ENCODE measurements around the gene ETV1.

ETV1 gene

DNA sequence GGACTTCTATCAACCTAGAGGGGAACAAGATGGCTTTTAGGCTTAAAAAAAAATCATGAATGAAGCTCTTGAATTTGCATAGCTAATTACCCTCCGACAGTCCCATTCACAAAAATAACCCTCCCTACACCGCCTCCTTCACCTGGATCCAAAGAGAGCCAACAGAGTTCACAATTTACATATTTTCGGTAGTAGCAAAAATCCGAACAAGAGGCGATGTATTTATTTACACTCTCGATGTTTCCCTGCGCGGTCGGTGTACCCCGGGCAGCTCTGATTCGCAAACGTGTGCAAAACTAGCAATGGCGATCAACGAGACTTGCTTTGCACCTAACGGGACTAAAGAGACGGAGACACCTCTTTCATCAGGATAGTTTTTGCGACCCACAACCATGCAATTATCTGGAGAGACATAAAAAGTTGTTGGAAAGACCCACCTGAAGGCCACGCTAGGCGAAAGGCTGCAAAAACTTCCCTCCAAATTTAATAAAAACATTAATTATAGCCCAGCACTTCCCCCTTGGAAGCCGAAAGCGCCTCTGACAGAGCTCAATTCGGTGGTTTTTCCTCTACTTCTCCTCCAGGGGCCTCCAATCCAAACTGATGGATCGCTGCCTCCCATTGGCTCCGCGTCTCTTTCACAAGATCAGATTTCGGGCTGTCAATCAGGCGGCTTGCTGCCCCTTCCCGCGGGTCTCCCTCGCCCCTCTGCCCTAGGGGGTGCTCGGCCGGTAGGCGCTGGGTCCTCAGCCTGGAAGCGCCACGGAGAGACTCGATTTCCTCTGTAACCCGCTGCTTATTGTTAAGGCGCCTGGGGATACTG, at the start of gene ETV1:
Gene ETV1, minus strand, starts transcription at position 541 of the 823 bp plus-strand sequence. CDS start 614 bp downstream, outside the sequence.
- peak within 1 kb of the TSS; percentile 97 for H3K27ac ChIP-seq (ENCODE audit: low read depth, low read length)
- peak within 1 kb of the TSS; percentile 88 for H3K9ac ChIP-seq (ENCODE audit: low read depth, low read length)
- no peaks in the 10 kb centered on the region for H3K9me3 ChIP-seq (ENCODE audit: control insufficient read depth, insufficient read depth, low read length)
- peaks cover 46% of the 10 kb centered on the region for H3K4me1 ChIP-seq (ENCODE audit: control insufficient read depth, insufficient read depth, low read length)
- 0 out of 2 replicates have a peak, but pooled peaks cover 2% of the 10 kb centered on the region for H3K36me3 ChIP-seq (ENCODE audit: control insufficient read depth, insufficient read depth, low read length)
- H3K4me3 ChIP-seq (ENCODE audit: low read depth, low read length): peak within 1 kb of the TSS; percentile 98
- no peaks in the 10 kb centered on the region for H3K27me3 ChIP-seq (ENCODE audit: control insufficient read depth, insufficient read depth, low read length)

DNA sequence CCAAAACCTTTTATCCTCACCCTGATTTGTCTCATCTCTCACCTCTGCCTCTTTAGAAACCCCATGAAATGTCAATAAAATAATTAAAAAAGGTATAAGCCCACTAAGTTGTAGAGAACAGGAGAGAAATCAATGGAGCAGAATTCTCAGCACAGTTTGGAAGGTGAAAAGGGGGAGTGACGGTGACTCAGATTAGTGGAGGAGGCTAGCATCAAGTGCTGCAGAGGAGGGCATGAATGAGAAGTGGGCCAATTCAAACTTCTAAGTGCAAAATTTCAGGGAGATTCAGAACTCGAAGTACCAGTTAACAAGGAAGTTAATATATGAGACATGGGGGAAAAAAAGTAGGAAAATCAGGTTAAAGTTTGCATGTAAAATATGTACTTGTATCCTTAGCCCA, 34.9 kb upstream of the ETV1 start:
- Histone ChIP-seq H3K4me3 (ENCODE audit: low read depth, low read length) (no peak overlapping the region), H3K9me3 (ENCODE audit: control insufficient read depth, insufficient read depth, low read length) (no peaks in the 10 kb centered on the region), H3K36me3 (ENCODE audit: control insufficient read depth, insufficient read depth, low read length) (no peaks in the 10 kb centered on the region), H3K27me3 (ENCODE audit: control insufficient read depth, insufficient read depth, low read length) (no peaks in the 10 kb centered on the region), H3K27ac (ENCODE audit: low read depth, low read length) (no peak overlapping the region), H3K9ac (ENCODE audit: low read depth, low read length) (no peak overlapping the region), H3K4me1 (ENCODE audit: control insufficient read depth, insufficient read depth, low read length) (no peaks in the 10 kb centered on the region; the same call in 1 of the 2 replicates)

DNA sequence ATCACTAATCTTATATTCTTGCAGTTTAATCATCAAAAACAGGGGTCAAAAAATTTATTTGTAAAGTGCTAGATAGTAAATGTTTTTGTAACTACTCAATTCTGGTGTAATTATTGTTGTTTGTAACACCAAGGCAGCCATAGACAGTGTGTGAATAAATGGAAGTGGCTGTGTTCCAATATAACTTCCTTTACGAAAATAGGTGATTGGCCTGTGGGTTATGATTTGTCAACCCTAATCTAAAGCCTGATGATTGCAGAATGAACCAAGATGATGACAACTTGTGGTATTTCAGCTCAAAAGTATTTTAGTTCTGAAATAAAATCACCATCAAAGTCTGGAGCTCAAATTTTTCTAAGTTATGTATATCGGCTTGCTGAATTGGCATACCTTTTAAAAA, 34.4 kb upstream of the ETV1 start:
- Histone ChIP-seq H3K9ac (ENCODE audit: low read depth, low read length) (no peak overlapping the region), H3K4me3 (ENCODE audit: low read depth, low read length) (no peak overlapping the region), H3K4me1 (ENCODE audit: control insufficient read depth, insufficient read depth, low read length) (no peaks in the 10 kb centered on the region; the same call in 1 of the 2 replicates), H3K27ac (ENCODE audit: low read depth, low read length) (no peak overlapping the region), H3K36me3 (ENCODE audit: control insufficient read depth, insufficient read depth, low read length) (no peaks in the 10 kb centered on the region), H3K27me3 (ENCODE audit: control insufficient read depth, insufficient read depth, low read length) (no peaks in the 10 kb centered on the region), H3K9me3 (ENCODE audit: control insufficient read depth, insufficient read depth, low read length) (no peaks in the 10 kb centered on the region)

DNA sequence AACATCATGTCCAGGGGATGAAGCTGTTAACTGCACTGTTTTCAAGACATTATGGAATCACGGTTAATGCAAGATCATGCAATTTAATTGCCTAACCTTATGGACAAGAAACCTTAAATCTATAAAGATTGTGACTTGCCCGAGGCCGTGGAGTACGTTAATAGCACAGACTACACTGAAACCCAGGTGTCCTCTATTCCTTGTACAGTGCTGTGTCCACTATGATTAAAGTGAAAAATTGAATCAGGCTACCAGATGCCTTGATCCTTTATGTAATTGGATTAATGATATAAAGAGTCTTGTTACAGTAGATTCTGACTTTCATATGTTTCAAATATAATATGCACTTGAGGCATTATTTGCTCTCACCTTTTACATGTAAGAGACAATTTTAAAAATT, 33.9 kb upstream of the ETV1 start:
- Histone ChIP-seq H3K27me3 (ENCODE audit: control insufficient read depth, insufficient read depth, low read length) (no peaks in the 10 kb centered on the region), H3K9ac (ENCODE audit: low read depth, low read length) (no peak overlapping the region), H3K4me1 (ENCODE audit: control insufficient read depth, insufficient read depth, low read length) (no peaks in the 10 kb centered on the region; the same call in 1 of the 2 replicates), H3K9me3 (ENCODE audit: control insufficient read depth, insufficient read depth, low read length) (no peaks in the 10 kb centered on the region), H3K4me3 (ENCODE audit: low read depth, low read length) (no peak overlapping the region), H3K36me3 (ENCODE audit: control insufficient read depth, insufficient read depth, low read length) (no peaks in the 10 kb centered on the region), H3K27ac (ENCODE audit: low read depth, low read length) (no peak overlapping the region)

DNA sequence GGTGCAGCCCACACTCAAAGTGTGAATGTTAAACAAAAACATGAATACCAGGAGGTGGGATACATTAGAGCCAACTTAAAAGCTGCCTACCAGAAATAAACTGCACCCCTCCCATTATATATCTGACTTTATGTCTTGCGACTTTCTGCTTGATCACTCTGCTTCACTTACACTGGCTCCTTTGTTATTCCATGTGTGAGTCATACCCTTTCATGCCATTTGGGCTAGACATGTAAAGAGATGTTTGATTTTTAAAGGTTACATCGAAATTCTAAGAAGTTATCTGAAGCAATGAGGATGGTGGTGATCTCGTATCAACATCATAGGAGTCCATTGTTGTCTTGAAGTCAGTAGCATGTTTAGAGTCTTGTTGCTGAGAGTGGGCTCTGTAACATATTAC, 31.6 kb upstream of the ETV1 start:
- no peak overlapping the region for H3K9ac ChIP-seq (ENCODE audit: low read depth, low read length)
- H3K27ac ChIP-seq (ENCODE audit: low read depth, low read length): no peak overlapping the region

GRCh38 chr7:14020339-14020900, 31.0 kb upstream of the ETV1 start:
- Histone ChIP-seq H3K4me3 (ENCODE audit: low read depth, low read length) (no peak overlapping the region), H3K9me3 (ENCODE audit: control insufficient read depth, insufficient read depth, low read length) (no peaks in the 10 kb centered on the region), H3K27ac (ENCODE audit: low read depth, low read length) (no peak overlapping the region), H3K9ac (ENCODE audit: low read depth, low read length) (no peak overlapping the region), H3K27me3 (ENCODE audit: control insufficient read depth, insufficient read depth, low read length) (no peaks in the 10 kb centered on the region), H3K36me3 (ENCODE audit: control insufficient read depth, insufficient read depth, low read length) (no peaks in the 10 kb centered on the region), H3K4me1 (ENCODE audit: control insufficient read depth, insufficient read depth, low read length) (no peaks in the 10 kb centered on the region; the same call in 1 of the 2 replicates)

More for the DNA sequence above, 31.6 kb upstream of the ETV1 start:
- Histone ChIP-seq H3K4me3 (ENCODE audit: low read depth, low read length) (no peak overlapping the region), H3K36me3 (ENCODE audit: control insufficient read depth, insufficient read depth, low read length) (no peaks in the 10 kb centered on the region), H3K27me3 (ENCODE audit: control insufficient read depth, insufficient read depth, low read length) (no peaks in the 10 kb centered on the region), H3K9me3 (ENCODE audit: control insufficient read depth, insufficient read depth, low read length) (no peaks in the 10 kb centered on the region), H3K4me1 (ENCODE audit: control insufficient read depth, insufficient read depth, low read length) (no peaks in the 10 kb centered on the region; the same call in 1 of the 2 replicates)

- Histone ChIP-seq H3K27ac (ENCODE audit: low read depth, low read length) (no peak overlapping the region), H3K27me3 (ENCODE audit: control insufficient read depth, insufficient read depth, low read length) (no peaks in the 10 kb centered on the region)
These were observed 29.3 kb upstream of the ETV1 start for GRCh38 chr7:14018751-14019150.

GRCh38 chr7:14016950-14017349, 27.5 kb upstream of the ETV1 start:
- no peak overlapping the region for H3K27ac ChIP-seq (ENCODE audit: low read depth, low read length)
- H3K9ac ChIP-seq (ENCODE audit: low read depth, low read length): no peak overlapping the region
- no peaks in the 10 kb centered on the region for H3K9me3 ChIP-seq (ENCODE audit: control insufficient read depth, insufficient read depth, low read length)
- H3K4me1 ChIP-seq (ENCODE audit: control insufficient read depth, insufficient read depth, low read length): no peaks in the 10 kb centered on the region; the same call in 1 of the 2 replicates
- H3K27me3 ChIP-seq (ENCODE audit: control insufficient read depth, insufficient read depth, low read length): no peaks in the 10 kb centered on the region
- no peaks in the 10 kb centered on the region for H3K36me3 ChIP-seq (ENCODE audit: control insufficient read depth, insufficient read depth, low read length)
- H3K4me3 ChIP-seq (ENCODE audit: low read depth, low read length): no peak overlapping the region

More at GRCh38 chr7:14018751-14019150, 29.3 kb upstream of the ETV1 start:
- Histone ChIP-seq H3K4me3 (ENCODE audit: low read depth, low read length) (no peak overlapping the region), H3K4me1 (ENCODE audit: control insufficient read depth, insufficient read depth, low read length) (no peaks in the 10 kb centered on the region; the same call in 1 of the 2 replicates), H3K9me3 (ENCODE audit: control insufficient read depth, insufficient read depth, low read length) (no peaks in the 10 kb centered on the region), H3K36me3 (ENCODE audit: control insufficient read depth, insufficient read depth, low read length) (no peaks in the 10 kb centered on the region), H3K9ac (ENCODE audit: low read depth, low read length) (no peak overlapping the region)

DNA sequence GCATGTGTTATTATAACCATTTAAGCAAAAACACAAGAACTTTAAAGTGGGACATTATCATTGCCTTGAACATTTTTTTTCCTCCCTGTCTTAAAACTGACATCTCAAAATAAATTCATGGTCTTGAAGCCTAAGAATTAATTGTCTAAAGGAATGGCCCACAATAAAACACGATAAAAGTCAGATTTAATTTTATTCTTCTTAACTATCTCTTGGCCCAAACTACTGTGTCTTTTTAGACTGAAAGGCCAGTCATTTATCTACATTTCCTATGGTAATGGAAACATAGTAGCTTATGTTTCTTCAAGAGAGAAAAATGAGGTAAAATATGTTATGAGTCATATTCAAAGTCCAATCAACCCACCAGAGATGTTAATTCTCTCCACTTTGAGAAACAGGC, 24.4 kb upstream of the ETV1 start:
- H3K4me3 ChIP-seq (ENCODE audit: low read depth, low read length): no peak overlapping the region
- no peak overlapping the region for H3K9ac ChIP-seq (ENCODE audit: low read depth, low read length)
- no peaks in the 10 kb centered on the region for H3K27me3 ChIP-seq (ENCODE audit: control insufficient read depth, insufficient read depth, low read length)
- H3K27ac ChIP-seq (ENCODE audit: low read depth, low read length): no peak overlapping the region
- H3K36me3 ChIP-seq (ENCODE audit: control insufficient read depth, insufficient read depth, low read length): no peaks in the 10 kb centered on the region
- peaks cover 4% of the 10 kb centered on the region; the same call in 1 of the 2 replicates for H3K4me1 ChIP-seq (ENCODE audit: control insufficient read depth, insufficient read depth, low read length)
- no peaks in the 10 kb centered on the region for H3K9me3 ChIP-seq (ENCODE audit: control insufficient read depth, insufficient read depth, low read length)

- no peak overlapping the region for H3K27ac ChIP-seq (ENCODE audit: low read depth, low read length)
- no peak overlapping the region for H3K4me3 ChIP-seq (ENCODE audit: low read depth, low read length)
- no peaks in the 10 kb centered on the region for H3K36me3 ChIP-seq (ENCODE audit: control insufficient read depth, insufficient read depth, low read length)
- H3K4me1 ChIP-seq (ENCODE audit: control insufficient read depth, insufficient read depth, low read length): peaks cover 4% of the 10 kb centered on the region; the same call in 1 of the 2 replicates
- H3K27me3 ChIP-seq (ENCODE audit: control insufficient read depth, insufficient read depth, low read length): no peaks in the 10 kb centered on the region
- H3K9me3 ChIP-seq (ENCODE audit: control insufficient read depth, insufficient read depth, low read length): no peaks in the 10 kb centered on the region
- no peak overlapping the region for H3K9ac ChIP-seq (ENCODE audit: low read depth, low read length)
These were observed 20.3 kb upstream of the ETV1 start for GRCh38 chr7:14009453-14010418.

All from HUES48 (cell line).